HepG2 (cell line): Measurements from ENCODE around the gene P2RX6. TPM values are rescaled to one million over a fixed set of nuclear protein-coding genes. Genes with fewer than 3 reads are reported as not detected.

Source experiments
- ARNT2 ChIP-seq: sonication (generic); formaldehyde crosslinking; IDR thresholded peaks from 2 replicates; pipeline ENCODE4 v1.8.0; 2022; ENCODE audit warnings: mild to moderate bottlenecking, low read depth, missing genetic modification reagents, moderate library complexity
- DNMT1 ChIP-seq: sonication (generic); formaldehyde crosslinking; IDR thresholded peaks from 2 replicates; pipeline ENCODE4 v1.5.1; 2020; ENCODE audit warnings: mild to moderate bottlenecking, missing genetic modification reagents
- FOSL1 ChIP-seq: sonication (generic); formaldehyde crosslinking; IDR thresholded peaks from 2 replicates; pipeline ENCODE4 v1.9.0; 2021; ENCODE audit warnings: missing genetic modification reagents, borderline replicate concordance
- GATAD1 ChIP-seq: IDR thresholded peaks from 2 replicates; pipeline ENCODE4 v1.6.1; 2016; ENCODE audit warnings: missing genetic modification reagents, missing compliant biosample characterization
- KDM6A ChIP-seq: IDR thresholded peaks from 2 replicates; pipeline ENCODE4 v1.6.1; 2016; ENCODE audit warnings: low read depth
- MBNL3 ChIP-seq: fragments of 250-450 bp; sonication (Bioruptor Pico); conservative IDR thresholded peaks from 2 replicates; pipeline ENCODE4 v1.8.0; 2022; ENCODE audit warnings: mild to moderate bottlenecking, inconsistent platforms
- MEIS1 ChIP-seq: sonication (generic); formaldehyde crosslinking; IDR thresholded peaks from 2 replicates; pipeline ENCODE4 v1.9.0; 2021; ENCODE audit warnings: mild to moderate bottlenecking, missing genetic modification reagents, moderate library complexity, borderline replicate concordance
- NFYC ChIP-seq: IDR thresholded peaks from 2 replicates; pipeline ENCODE4 v1.6.1; 2016; ENCODE audit warnings: missing genetic modification reagents, missing compliant biosample characterization
- ONECUT2 ChIP-seq: sonication (generic); formaldehyde crosslinking; IDR thresholded peaks from 2 replicates; pipeline ENCODE4 v1.4.0; 2020; ENCODE audit warnings: missing genetic modification reagents
- RFX3 ChIP-seq: IDR thresholded peaks from 2 replicates; pipeline ENCODE4 v1.6.1; 2016; ENCODE audit warnings: missing biosample characterization, missing genetic modification reagents
- RFXAP ChIP-seq: sonication (generic); formaldehyde crosslinking; IDR thresholded peaks from 2 replicates; pipeline ENCODE4 v1.4.0; 2020; ENCODE audit warnings: missing genetic modification reagents, borderline replicate concordance
- SAFB2 ChIP-seq: sonication (generic); formaldehyde crosslinking; IDR thresholded peaks from 2 replicates; pipeline ENCODE4 v1.5.1; 2020; ENCODE audit warnings: missing genetic modification reagents, low read depth, mild to moderate bottlenecking, borderline replicate concordance
- SMYD3 ChIP-seq: sonication (generic); formaldehyde crosslinking; IDR thresholded peaks from 2 replicates; pipeline ENCODE4 v1.8.1; 2023; ENCODE audit warnings: mild to moderate bottlenecking, missing genetic modification reagents
- ZBTB38 ChIP-seq: sonication (generic); formaldehyde crosslinking; IDR thresholded peaks from 2 replicates; pipeline ENCODE4 v1.5.1; 2020; ENCODE audit warnings: mild to moderate bottlenecking, missing genetic modification reagents
- ZFP1 ChIP-seq: IDR thresholded peaks from 2 replicates; pipeline ENCODE4 v1.6.1; 2016
- ZNF143 ChIP-seq: sonication (generic); formaldehyde crosslinking; IDR thresholded peaks from 2 replicates; pipeline ENCODE4 v1.4.0; 2020; ENCODE audit warnings: missing genetic modification reagents
- ZNF598 ChIP-seq: sonication (generic); formaldehyde crosslinking; IDR thresholded peaks from 2 replicates; pipeline ENCODE4 v1.5.1; 2020; ENCODE audit warnings: mild to moderate bottlenecking, missing genetic modification reagents, borderline replicate concordance
- ZNF850 ChIP-seq: sonication (generic); formaldehyde crosslinking; conservative IDR thresholded peaks from 2 replicates; pipeline ENCODE4 v1.9.0; 2021; ENCODE audit warnings: mild to moderate bottlenecking, missing genetic modification reagents
- polyA plus RNA-seq, 8 experiments: library from polyadenylated mRNA; depleted of rRNA in 3 of 8; stranded (reverse) in 7 of 8; unstranded in 1 of 8; fragments of >200 nt; fragmentation: Illumina TruSeq in 4 of 8; extraction: Trizol in 4 of 8; gene quantifications; 2 replicates each; pipeline versions ENCODE4 v1.2.1 to v1.2.3, GENCODE V29; 2011 to 2016; ENCODE audit warnings: low read depth in 4 of 8, missing spikeins in 1 of 8, mixed read lengths in 1 of 8; ENCODE audit not compliant: insufficient read depth in 1 of 8
- total RNA-seq, 5 experiments: library from RNA; depleted of rRNA; stranded (reverse); fragments of >200 nt; fragmentation: Illumina TruSeq; extraction: Trizol; gene quantifications; 2 replicates each; pipeline ENCODE4 v1.2.3, GENCODE V29; 2016; ENCODE audit warnings: low read depth in 1 of 5
- TF ChIP-seq, protein P1 (sequence below): fragments of 450-650 bp; IDR thresholded peaks from 2 replicates; pipeline ENCODE4 v1.6.1; 2017; ENCODE audit warnings: mild to moderate bottlenecking
- TF ChIP-seq, protein P2 (sequence below): sonication (generic); formaldehyde crosslinking; IDR thresholded peaks from 2 replicates; pipeline ENCODE4 v1.8.1; 2023; ENCODE audit warnings: mild to moderate bottlenecking, moderate library complexity, missing genetic modification reagents
- TF ChIP-seq, protein P3 (sequence below): IDR thresholded peaks from 2 replicates; pipeline ENCODE4 v1.6.1; 2016; ENCODE audit warnings: control low read depth
- TF ChIP-seq, protein P4 (sequence below): sonication (generic); formaldehyde crosslinking; IDR thresholded peaks from 2 replicates; pipeline ENCODE4 v1.5.0; 2020; ENCODE audit warnings: mild to moderate bottlenecking, low read depth, missing genetic modification reagents, borderline replicate concordance

P2RX6 gene
- total and polyA plus RNA-seq, 2 of the 13 experiments (the other 11 are each of a cell fraction or from before 2014, with no cell fraction given) = 0.04 to 0.12 TPM

DNA sequence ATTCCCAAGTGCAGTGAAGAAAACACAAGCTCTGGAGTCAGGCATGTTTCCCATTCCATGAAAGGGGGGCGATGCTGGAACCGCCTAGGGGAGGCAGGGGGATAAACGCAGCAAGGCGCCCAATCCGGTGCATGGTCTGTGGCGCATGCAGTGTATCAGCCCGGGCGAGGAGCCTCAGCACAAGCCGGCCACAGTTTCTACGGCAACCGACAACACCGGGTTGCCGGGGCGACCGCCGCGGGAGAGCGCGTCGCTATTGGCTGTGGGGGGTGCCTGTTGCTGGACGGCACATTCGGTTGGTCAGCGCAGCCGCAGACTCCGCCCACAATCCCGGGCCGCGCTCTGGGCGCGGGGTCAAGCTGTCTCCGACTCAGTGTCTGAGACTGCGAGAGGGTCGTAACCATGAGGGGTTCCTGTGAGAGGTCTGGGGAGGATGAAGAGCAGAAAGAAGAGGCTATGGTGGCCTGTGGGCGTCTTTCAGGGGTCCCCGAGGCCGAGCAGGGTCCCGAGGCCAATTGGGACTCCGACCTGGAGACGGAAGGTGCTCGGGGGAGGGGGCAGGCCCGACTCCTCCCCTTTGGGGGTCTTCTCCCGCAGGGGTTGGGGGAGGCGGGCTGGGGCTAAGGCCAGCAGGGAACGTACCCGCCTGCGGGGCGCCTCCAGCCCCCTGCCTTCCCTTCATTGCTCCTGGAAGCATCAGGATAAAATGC is 30.8 kb downstream of the P2RX6 start, which contains the start of gene LRRC74B (continued):
- TF ChIP-seq RFXAP (CRISPR knock-in tag) (peak; percentile 59; the same call in 1 of the 2 replicates), ONECUT2 (CRISPR knock-in tag) (no peak), SMYD3 (CRISPR knock-in tag) (no peak), RFX3 (peak; percentile 99), GATAD1 (no peak), ZNF850 (CRISPR knock-in tag) (no peak), ARNT2 (CRISPR knock-in tag) (no peak), ZNF598 (no peak), NFYC (peak; percentile 95), DNMT1 (CRISPR knock-in tag) (no peak), MEIS1 (CRISPR knock-in tag) (no peak), ZBTB38 (CRISPR knock-in tag) (no peak), KDM6A (no peak), ZNF143 (no peak), SAFB2 (CRISPR knock-in tag) (no peak), MBNL3 (CRISPR knock-in tag) (no peak), FOSL1 (CRISPR knock-in tag) (no peak), ZFP1 (CRISPR knock-in tag) (no peak)
- TF ChIP-seq, protein P1, sequence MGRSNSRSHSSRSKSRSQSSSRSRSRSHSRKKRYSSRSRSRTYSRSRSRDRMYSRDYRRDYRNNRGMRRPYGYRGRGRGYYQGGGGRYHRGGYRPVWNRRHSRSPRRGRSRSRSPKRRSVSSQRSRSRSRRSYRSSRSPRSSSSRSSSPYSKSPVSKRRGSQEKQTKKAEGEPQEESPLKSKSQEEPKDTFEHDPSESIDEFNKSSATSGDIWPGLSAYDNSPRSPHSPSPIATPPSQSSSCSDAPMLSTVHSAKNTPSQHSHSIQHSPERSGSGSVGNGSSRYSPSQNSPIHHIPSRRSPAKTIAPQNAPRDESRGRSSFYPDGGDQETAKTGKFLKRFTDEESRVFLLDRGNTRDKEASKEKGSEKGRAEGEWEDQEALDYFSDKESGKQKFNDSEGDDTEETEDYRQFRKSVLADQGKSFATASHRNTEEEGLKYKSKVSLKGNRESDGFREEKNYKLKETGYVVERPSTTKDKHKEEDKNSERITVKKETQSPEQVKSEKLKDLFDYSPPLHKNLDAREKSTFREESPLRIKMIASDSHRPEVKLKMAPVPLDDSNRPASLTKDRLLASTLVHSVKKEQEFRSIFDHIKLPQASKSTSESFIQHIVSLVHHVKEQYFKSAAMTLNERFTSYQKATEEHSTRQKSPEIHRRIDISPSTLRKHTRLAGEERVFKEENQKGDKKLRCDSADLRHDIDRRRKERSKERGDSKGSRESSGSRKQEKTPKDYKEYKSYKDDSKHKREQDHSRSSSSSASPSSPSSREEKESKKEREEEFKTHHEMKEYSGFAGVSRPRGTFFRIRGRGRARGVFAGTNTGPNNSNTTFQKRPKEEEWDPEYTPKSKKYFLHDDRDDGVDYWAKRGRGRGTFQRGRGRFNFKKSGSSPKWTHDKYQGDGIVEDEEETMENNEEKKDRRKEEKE = no peak
- TF ChIP-seq, protein P2, sequence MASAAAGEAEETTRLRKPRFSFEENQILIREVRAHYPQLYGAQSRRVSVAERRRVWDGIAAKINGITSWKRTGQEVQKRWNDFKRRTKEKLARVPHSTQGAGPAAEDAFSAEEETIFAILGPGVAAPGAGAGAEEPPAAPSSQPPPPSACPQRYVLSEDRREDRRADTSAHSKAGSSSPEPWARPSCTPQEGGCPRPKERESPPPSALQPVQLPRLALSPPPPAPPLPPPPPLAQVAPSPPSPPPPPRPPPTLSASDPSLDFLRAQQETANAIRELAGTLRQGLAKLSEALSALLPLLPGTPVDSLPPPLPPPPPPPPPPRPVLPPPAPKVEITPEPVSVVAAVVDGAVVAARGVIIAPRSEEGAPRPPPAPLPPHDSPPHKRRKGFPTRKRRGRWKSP (CRISPR knock-in tag) = no peak
- TF ChIP-seq, protein P3, sequence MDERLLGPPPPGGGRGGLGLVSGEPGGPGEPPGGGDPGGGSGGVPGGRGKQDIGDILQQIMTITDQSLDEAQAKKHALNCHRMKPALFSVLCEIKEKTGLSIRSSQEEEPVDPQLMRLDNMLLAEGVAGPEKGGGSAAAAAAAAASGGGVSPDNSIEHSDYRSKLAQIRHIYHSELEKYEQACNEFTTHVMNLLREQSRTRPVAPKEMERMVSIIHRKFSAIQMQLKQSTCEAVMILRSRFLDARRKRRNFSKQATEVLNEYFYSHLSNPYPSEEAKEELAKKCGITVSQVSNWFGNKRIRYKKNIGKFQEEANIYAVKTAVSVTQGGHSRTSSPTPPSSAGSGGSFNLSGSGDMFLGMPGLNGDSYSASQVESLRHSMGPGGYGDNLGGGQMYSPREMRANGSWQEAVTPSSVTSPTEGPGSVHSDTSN (CRISPR knock-in tag) = peak; percentile 91
- TF ChIP-seq, protein P4, sequence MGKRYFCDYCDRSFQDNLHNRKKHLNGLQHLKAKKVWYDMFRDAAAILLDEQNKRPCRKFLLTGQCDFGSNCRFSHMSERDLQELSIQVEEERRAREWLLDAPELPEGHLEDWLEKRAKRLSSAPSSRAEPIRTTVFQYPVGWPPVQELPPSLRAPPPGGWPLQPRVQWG (CRISPR knock-in tag) = no peak
